GM18498 (cell line): ENCODE measurements around the gene TNFSF4.
"Not testable (repeated sequence)": the region's sequence is repeated elsewhere in the genome, so short reads cannot be mapped to it uniquely, and the experiment has no call there.

Experiments
- ATAC-seq: cut with Tn5 transposase; IDR thresholded peaks from one replicate; pipeline ENCODE4 v1.9.1; 2021; ENCODE audit warnings: mild to moderate bottlenecking, moderate library complexity; ENCODE audit not compliant: unreplicated experiment

The TNFSF4 gene

GRCh38 chr1:173168941-173169340 is 38.2 kb downstream of the TNFSF4 start:
- no peak for ATAC-seq

- no peak for ATAC-seq
These were observed 42.4 kb downstream of the TNFSF4 start for GRCh38 chr1:173164686-173165085.

GRCh38 chr1:173164178-173164577 is 43.0 kb downstream of the TNFSF4 start:
- ATAC-seq: no peak

- no peak for ATAC-seq
These were observed 43.9 kb downstream of the TNFSF4 start for GRCh38 chr1:173163222-173163621.

GRCh38 chr1:173162601-173163000 is 44.5 kb downstream of the TNFSF4 start:
- ATAC-seq: no peak

- no peak for ATAC-seq
These were observed 45.5 kb downstream of the TNFSF4 start for GRCh38 chr1:173161510-173162221.

GRCh38 chr1:173153964-173154363 is 53.2 kb downstream of the TNFSF4 start:
- not testable (repeated sequence) for ATAC-seq

GRCh38 chr1:173153503-173153902 is 53.6 kb downstream of the TNFSF4 start:
- ATAC-seq: no peak

GRCh38 chr1:173152598-173152997 is 54.5 kb downstream of the TNFSF4 start:
- ATAC-seq: no peak

GRCh38 chr1:173150795-173151194 is 56.3 kb downstream of the TNFSF4 start:
- no peak for ATAC-seq

GRCh38 chr1:173149887-173150286 is 57.2 kb downstream of the TNFSF4 start:
- ATAC-seq: no peak

GRCh38 chr1:173148971-173149370 is 58.2 kb downstream of the TNFSF4 start:
- ATAC-seq: no peak

GRCh38 chr1:173148545-173148944 is 58.6 kb downstream of the TNFSF4 start:
- no peak for ATAC-seq

- no peak for ATAC-seq
These were observed 66.4 kb downstream of the TNFSF4 start for GRCh38 chr1:173140733-173141132.

GRCh38 chr1:173139706-173140105 is 67.4 kb downstream of the TNFSF4 start:
- ATAC-seq: no peak

- no peak for ATAC-seq
These were observed 69.9 kb downstream of the TNFSF4 start for GRCh38 chr1:173137107-173137706.

GRCh38 chr1:173134800-173135199 is 72.3 kb downstream of the TNFSF4 start:
- ATAC-seq: no peak

GRCh38 chr1:173134029-173134428 is 73.1 kb downstream of the TNFSF4 start:
- no peak for ATAC-seq
